Measurements from ENCODE around the gene NTM. TPM values are rescaled to one million over a fixed set of nuclear protein-coding genes. Genes with fewer than 3 reads are reported as not detected.

Gene NTM
- total RNA-seq, 1 experiment from 2014 or later: 8.6 TPM

- no peaks in the 10 kb centered on the region for H3K36me3 ChIP-seq (ENCODE audit: insufficient read depth, low read length, poor library complexity, severe bottlenecking)
- ChIA-PET CTCF (no interaction called here), POLR2A (ENCODE audit: low non-redundant PET) (no interaction called here)
- no peak overlapping the region for H3K27ac ChIP-seq (ENCODE audit: low read depth, low read length, poor library complexity, severe bottlenecking)
- H3K27me3 ChIP-seq (replicated peaks; ENCODE audit: insufficient read depth, low read depth, low read length, poor library complexity): peaks cover 34% of the 10 kb centered on the region
- no peak for DNase-seq (ENCODE audit: low spot score)
- no peaks in the 10 kb centered on the region for H3K4me1 ChIP-seq (ENCODE audit: insufficient read depth, low read length, poor library complexity, severe bottlenecking)
- peaks cover 9% of the 10 kb centered on the region for H3K9me3 ChIP-seq (ENCODE audit: low read depth, low read length, poor library complexity, severe bottlenecking)
- BruUV-seq (replicated peaks): no TSS peak
- no peak overlapping the region for H3K4me3 ChIP-seq (ENCODE audit: low read depth, low read length, poor library complexity, severe bottlenecking)
- intact Hi-C loops (cut with micrococcal nuclease; ENCODE audit: unreplicated experiment): no loop called here
- TF ChIP-seq, protein P1, sequence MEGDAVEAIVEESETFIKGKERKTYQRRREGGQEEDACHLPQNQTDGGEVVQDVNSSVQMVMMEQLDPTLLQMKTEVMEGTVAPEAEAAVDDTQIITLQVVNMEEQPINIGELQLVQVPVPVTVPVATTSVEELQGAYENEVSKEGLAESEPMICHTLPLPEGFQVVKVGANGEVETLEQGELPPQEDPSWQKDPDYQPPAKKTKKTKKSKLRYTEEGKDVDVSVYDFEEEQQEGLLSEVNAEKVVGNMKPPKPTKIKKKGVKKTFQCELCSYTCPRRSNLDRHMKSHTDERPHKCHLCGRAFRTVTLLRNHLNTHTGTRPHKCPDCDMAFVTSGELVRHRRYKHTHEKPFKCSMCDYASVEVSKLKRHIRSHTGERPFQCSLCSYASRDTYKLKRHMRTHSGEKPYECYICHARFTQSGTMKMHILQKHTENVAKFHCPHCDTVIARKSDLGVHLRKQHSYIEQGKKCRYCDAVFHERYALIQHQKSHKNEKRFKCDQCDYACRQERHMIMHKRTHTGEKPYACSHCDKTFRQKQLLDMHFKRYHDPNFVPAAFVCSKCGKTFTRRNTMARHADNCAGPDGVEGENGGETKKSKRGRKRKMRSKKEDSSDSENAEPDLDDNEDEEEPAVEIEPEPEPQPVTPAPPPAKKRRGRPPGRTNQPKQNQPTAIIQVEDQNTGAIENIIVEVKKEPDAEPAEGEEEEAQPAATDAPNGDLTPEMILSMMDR (conservative IDR thresholded peaks at IDR 0.05; ENCODE audit: low read depth, low read length): no peak
These were observed 883.3 kb downstream of the NTM start for GRCh38 chr11:132253469-132254264.

DNA sequence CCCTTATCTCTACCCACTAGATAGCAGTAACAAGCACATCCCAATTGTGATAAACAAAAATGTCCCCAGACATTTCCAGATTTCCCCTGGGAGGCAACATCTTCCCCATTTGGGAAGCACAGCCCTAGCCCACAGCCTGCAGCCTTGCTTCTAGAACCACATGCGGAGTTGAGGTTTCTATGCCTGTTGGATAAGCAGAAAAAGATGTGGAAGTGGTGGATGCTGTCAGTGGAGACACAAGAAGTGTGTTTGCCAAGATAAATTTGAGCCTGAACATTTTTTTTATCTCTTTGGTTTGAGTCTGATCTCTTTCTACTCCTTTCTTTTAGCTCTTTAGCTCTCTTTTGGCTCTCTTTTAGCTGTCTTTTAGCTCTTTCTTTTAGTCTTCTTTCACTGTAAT is 884.5 kb downstream of the NTM start:
- no TSS peak for BruUV-seq (replicated peaks)
- H3K4me1 ChIP-seq (ENCODE audit: insufficient read depth, low read length, poor library complexity, severe bottlenecking): no peaks in the 10 kb centered on the region
- no peak for DNase-seq (ENCODE audit: low spot score)
- H3K36me3 ChIP-seq (ENCODE audit: insufficient read depth, low read length, poor library complexity, severe bottlenecking): no peaks in the 10 kb centered on the region
- POLR2A ChIA-PET (ENCODE audit: low non-redundant PET): no interaction called here
- no peak overlapping the region for H3K27ac ChIP-seq (ENCODE audit: low read depth, low read length, poor library complexity, severe bottlenecking)
- intact Hi-C loops (cut with micrococcal nuclease; ENCODE audit: unreplicated experiment): no loop called here
- TF ChIP-seq EZH2 (IDR thresholded peaks at IDR 0.05; ENCODE audit: borderline replicate concordance, low read depth, low read length, poor library complexity, severe bottlenecking): no peak
- TF ChIP-seq, protein P1 (conservative IDR thresholded peaks at IDR 0.05; ENCODE audit: low read depth, low read length): no peak
- H3K9me3 ChIP-seq (ENCODE audit: low read depth, low read length, poor library complexity, severe bottlenecking): peaks cover 8% of the 10 kb centered on the region
- H3K27me3 ChIP-seq (replicated peaks; ENCODE audit: insufficient read depth, low read depth, low read length, poor library complexity): peaks cover 29% of the 10 kb centered on the region
- CTCF ChIA-PET: no interaction called here
- no peak overlapping the region for H3K4me3 ChIP-seq (ENCODE audit: low read depth, low read length, poor library complexity, severe bottlenecking)

DNA sequence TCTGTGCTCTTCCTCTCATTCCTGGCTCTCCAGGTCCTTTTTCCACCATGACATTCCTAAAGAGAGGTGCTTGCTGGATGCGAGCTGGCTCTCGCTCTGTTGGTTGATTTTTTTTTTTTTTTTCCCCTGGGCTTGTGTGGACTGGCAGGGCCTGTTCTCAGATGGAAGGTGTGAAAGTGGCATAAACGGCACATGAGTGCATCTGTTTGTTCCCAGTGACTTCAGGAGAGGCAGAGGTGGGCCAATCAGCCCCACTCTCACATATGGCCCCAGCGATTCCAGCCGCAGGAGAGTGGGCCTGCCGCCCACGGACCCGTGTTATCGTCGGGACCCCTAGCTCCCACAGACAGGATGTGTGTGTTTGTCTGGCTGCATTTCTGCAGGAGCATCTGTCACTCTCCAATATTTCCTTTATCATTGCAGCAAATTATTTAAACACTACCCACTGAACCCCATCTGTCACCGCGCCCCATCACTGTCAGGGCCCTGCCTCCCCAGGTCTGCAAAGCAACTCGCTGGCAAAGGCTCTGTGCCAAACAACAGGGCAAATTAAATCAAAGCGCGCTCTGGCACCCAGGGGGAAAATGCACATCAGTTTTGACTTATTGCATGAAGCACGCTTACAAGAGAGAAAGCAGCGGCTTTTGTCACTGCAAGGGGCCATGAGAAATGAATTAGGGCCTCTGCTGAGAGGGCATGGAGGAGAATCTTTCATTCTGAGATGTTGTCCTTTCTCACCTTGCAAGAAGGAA is 886.3 kb downstream of the NTM start:
- ChIA-PET CTCF (no interaction called here), POLR2A (ENCODE audit: low non-redundant PET) (no interaction called here)
- H3K4me1 ChIP-seq (ENCODE audit: insufficient read depth, low read length, poor library complexity, severe bottlenecking): no peaks in the 10 kb centered on the region
- H3K36me3 ChIP-seq (ENCODE audit: insufficient read depth, low read length, poor library complexity, severe bottlenecking): no peaks in the 10 kb centered on the region
- no peak overlapping the region for H3K27ac ChIP-seq (ENCODE audit: low read depth, low read length, poor library complexity, severe bottlenecking)
- H3K4me3 ChIP-seq (ENCODE audit: low read depth, low read length, poor library complexity, severe bottlenecking): no peak overlapping the region
- no peaks in the 10 kb centered on the region for H3K9me3 ChIP-seq (ENCODE audit: low read depth, low read length, poor library complexity, severe bottlenecking)
- no peak for DNase-seq (ENCODE audit: low spot score)
- peaks cover 38% of the 10 kb centered on the region for H3K27me3 ChIP-seq (replicated peaks; ENCODE audit: insufficient read depth, low read depth, low read length, poor library complexity)
- intact Hi-C loops (cut with micrococcal nuclease; ENCODE audit: unreplicated experiment): no loop called here
- BruUV-seq (replicated peaks): no TSS peak
- no peak for TF ChIP-seq EZH2 (IDR thresholded peaks at IDR 0.05; ENCODE audit: borderline replicate concordance, low read depth, low read length, poor library complexity, severe bottlenecking)
- TF ChIP-seq, protein P1 (conservative IDR thresholded peaks at IDR 0.05; ENCODE audit: low read depth, low read length): no peak
